ENCODE data around the gene PPA1. TPM values are rescaled to one million over a fixed set of nuclear protein-coding genes. Genes with fewer than 3 reads are reported as not detected.
"Not testable (repeated sequence)": the region's sequence is repeated elsewhere in the genome, so short reads cannot be mapped to it uniquely, and the experiment has no call there.

Gene PPA1
- total and polyA plus RNA-seq, 10 donors, result 54.8 to 133 (median 78.5) TPM

DNA sequence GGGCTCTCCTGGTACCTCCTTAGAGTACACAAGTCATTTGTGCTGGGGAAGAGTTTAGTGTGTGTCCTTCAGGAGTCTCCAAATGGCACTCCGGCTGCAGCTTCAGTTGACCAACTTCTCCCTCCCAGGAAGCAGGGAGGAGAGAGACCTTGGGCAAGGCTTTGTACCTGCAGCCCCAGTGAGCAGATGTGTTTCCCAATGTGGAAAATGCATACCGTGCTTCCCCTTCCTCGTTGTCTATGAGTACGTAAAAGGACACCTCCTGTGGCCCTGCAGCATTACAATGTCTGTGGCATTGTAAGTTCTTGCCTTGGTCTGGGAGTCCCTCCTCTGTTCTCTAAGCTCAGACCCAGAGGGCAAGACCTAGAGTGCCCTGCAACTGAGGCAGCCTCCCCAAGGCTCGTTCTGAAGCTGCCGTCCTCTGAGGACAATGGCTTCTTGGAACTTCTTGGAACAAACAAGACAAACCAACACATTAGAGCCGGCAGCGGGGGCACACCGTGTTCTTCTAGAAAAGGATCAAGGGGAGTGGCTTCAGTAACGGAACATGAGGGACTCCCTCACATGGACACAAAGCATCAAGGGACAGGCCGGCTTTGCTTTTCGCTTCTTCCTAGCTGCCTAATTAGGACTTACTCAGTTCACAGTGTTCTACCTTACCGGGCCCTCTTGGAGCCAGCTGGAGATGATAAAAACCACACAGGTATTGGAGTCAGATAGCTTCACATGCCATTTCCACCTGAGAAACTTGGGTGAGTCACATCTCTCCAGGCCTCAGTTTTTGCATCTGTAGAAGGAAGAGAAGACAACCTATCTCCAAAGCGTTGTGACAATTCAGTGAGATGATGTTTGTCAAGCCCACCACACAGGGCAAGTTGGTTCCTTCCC is 20.9 kb upstream of the PPA1 start:
- Histone ChIP-seq H3K9me3 (no peaks in the 10 kb centered on the region), H3K27ac (no peak overlapping the region), H3K27me3 (replicated peaks in 1 of 7) (peaks cover 0 to 44% (median 25%) of the 10 kb centered on the region in 7 donors), H3K36me3 (no peaks in the 10 kb centered on the region), H3K4me3 (no peak overlapping the region), H3K4me1 (peaks cover 5 to 16% (median 11%) of the 10 kb centered on the region in 6 donors)
- WGBS, 5 donors, result 80 to 88% (median 82%) methylated on average over 11 to 14 of the region's 14 CpGs
- no peak for TF ChIP-seq CTCF (IDR thresholded peaks at IDR 0.05 in 8 of 11, conservative IDR thresholded peaks at IDR 0.05 in 3 of 11)
- no peak for TF ChIP-seq POLR2A (IDR thresholded peaks at IDR 0.05)
- TF ChIP-seq POLR2AphosphoS5 (IDR thresholded peaks at IDR 0.05), result no peak
- no peak for DNase-seq
- intact Hi-C loops (cut with DNase I; ENCODE audit: low total_unique reads), result no loop called here

DNA sequence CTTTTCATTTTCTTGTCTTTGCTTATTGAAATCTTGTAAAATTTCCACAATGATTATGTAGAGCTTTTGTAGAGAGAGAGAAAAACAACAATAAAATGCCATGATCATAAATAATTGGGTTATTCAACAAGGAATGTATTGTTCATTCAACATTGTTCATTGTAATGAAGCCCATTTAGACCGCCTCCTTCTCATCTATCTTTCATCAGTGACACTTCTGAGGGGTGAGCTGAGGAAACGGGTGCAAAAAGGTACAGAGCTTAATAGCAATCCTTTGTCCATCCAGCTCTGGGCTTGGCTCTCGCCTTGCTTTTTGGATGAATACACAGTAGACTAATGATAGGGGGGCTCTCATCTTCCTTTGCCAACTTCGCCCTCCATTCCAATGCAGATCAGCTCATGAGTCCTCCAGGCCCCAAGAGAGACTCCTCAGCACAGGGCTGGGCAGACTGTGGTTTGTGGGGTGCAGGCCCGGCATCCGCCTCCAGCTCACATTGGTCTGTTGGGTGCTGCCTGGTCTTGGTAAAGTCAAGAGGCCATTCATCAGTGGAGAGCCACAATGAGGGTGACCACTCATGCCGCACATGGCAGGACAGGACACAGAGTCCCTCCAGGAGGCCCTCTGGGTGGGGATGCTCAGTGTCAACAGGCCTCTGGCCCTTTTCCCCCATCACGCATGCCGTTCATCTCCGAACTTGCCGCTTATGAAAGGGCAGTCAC is 17.9 kb upstream of the PPA1 start:
- DNase-seq, result no peak
- Histone ChIP-seq H3K9me3 (no peaks in the 10 kb centered on the region), H3K4me3 (no peak overlapping the region), H3K4me1 (peaks cover 5 to 15% (median 10%) of the 10 kb centered on the region in 6 donors), H3K27me3 (replicated peaks in 1 of 7) (peaks cover 0 to 31% (median 20%) of the 10 kb centered on the region in 7 donors), H3K27ac (no peak overlapping the region), H3K36me3 (no peaks in the 10 kb centered on the region)
- 88 to 94% (median 90%) methylated on average over 11 of the region's 11 CpGs for WGBS, 5 donors
- TF ChIP-seq POLR2AphosphoS5 (IDR thresholded peaks at IDR 0.05) (no peak), POLR2A (IDR thresholded peaks at IDR 0.05) (no peak), CTCF (IDR thresholded peaks at IDR 0.05 in 8 of 11, conservative IDR thresholded peaks at IDR 0.05 in 3 of 11) (no peak)
- intact Hi-C loops (cut with DNase I; ENCODE audit: low total_unique reads), result no loop called here

- Histone ChIP-seq H3K36me3 (no peaks in the 10 kb centered on the region), H3K27me3 (replicated peaks in 1 of 7) (peaks cover 0 to 6% (median 0%) of the 10 kb centered on the region in 7 donors), H3K4me3 (no peak overlapping the region), H3K4me1 (no peaks in the 10 kb centered on the region), H3K9me3 (no peaks in the 10 kb centered on the region), H3K27ac (no peak overlapping the region)
- no peak for DNase-seq
- no peak for TF ChIP-seq POLR2A (IDR thresholded peaks at IDR 0.05)
- no peak for TF ChIP-seq CTCF (IDR thresholded peaks at IDR 0.05 in 8 of 11, conservative IDR thresholded peaks at IDR 0.05 in 3 of 11)
- no peak for TF ChIP-seq POLR2AphosphoS5 (IDR thresholded peaks at IDR 0.05)
- intact Hi-C loops (cut with DNase I; ENCODE audit: low total_unique reads), result no loop called here
- 72 to 81% (median 77%) methylated on average over 6 of the region's 6 CpGs for WGBS, 5 donors
Observed at GRCh38 chr10:70247360-70247759, 14.1 kb upstream of the PPA1 start.

GRCh38 chr10:70241081-70241480 is 7.9 kb upstream of the PPA1 start:
- 95 to 97% (median 96%) methylated on average over 3 of the region's 3 CpGs for WGBS, 5 donors
- H3K4me3 ChIP-seq, result no peak overlapping the region
- intact Hi-C loops (cut with DNase I; ENCODE audit: low total_unique reads), result no loop called here

DNA sequence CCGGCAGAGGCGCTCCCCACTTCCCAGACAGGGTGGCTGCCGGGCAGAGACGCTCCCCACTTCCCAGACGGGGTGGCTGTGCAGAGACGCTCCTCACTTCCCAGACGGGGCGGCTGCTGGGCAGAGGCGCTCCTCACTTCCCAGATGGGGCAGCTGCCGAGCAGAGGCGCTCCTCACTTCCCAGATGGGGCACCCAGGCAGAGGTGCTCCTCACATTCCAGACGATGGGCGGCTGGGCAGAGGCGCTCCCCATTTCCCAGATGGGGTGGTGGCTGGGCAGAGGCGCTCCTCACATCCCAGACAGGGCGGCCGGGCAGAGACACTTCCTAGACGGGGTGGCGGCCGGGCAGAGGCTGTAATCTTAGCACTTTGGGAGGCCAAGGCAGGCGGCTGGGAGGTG is 6.8 kb upstream of the PPA1 start:
- H3K4me3 ChIP-seq; intact Hi-C loops (cut with DNase I; ENCODE audit: low total_unique reads); H3K4me1 ChIP-seq; DNase-seq; H3K27ac ChIP-seq; H3K36me3 ChIP-seq; H3K27me3 ChIP-seq (replicated peaks in 1 of 7); H3K9me3 ChIP-seq: not testable (repeated sequence)
- WGBS, 5 donors, result 90 to 98% (median 94%) methylated on average over 8 to 21 of the region's 21 CpGs

More at GRCh38 chr10:70241081-70241480, 7.9 kb upstream of the PPA1 start:
- no peaks in the 10 kb centered on the region for H3K4me1 ChIP-seq
- H3K27me3 ChIP-seq (replicated peaks in 1 of 7), result no peaks in the 10 kb centered on the region
- DNase-seq, result no peak
- H3K36me3 ChIP-seq, result no peaks in the 10 kb centered on the region
- TF ChIP-seq POLR2AphosphoS5 (IDR thresholded peaks at IDR 0.05), result no peak
- TF ChIP-seq CTCF (IDR thresholded peaks at IDR 0.05 in 8 of 11, conservative IDR thresholded peaks at IDR 0.05 in 3 of 11), result no peak
- TF ChIP-seq POLR2A (IDR thresholded peaks at IDR 0.05), result no peak
- H3K27ac ChIP-seq, result no peak overlapping the region
- no peaks in the 10 kb centered on the region for H3K9me3 ChIP-seq

Measured in spleen (tissue), 11 donors.